ENCODE measurements around the gene NUDT4. TPM values are rescaled to one million over a fixed set of nuclear protein-coding genes. Genes with fewer than 3 reads are reported as not detected.

Gene NUDT4
- total RNA-seq, 1 experiment from 2014 or later: 56.5 TPM

- TF ChIP-seq AR (CRISPR knock-in tag; IDR thresholded peaks at IDR 0.05) (no peak), PRRX2 (CRISPR knock-in tag; IDR thresholded peaks at IDR 0.05) (no peak), NFATC4 (CRISPR knock-in tag; IDR thresholded peaks at IDR 0.05) (no peak), ZNF532 (CRISPR knock-in tag; IDR thresholded peaks at IDR 0.05; ENCODE audit: borderline replicate concordance) (no peak)
- Mint-ChIP-seq H3K4me1 (peaks cover 4% of the 10 kb centered on the region; the same call in 1 of the 2 replicates), H3K9me3 (no peaks in the 10 kb centered on the region), H3K4me3 (no peak overlapping the region), H3K27me3 (ENCODE audit: low read depth) (no peaks in the 10 kb centered on the region), H3K36me3 (no peaks in the 10 kb centered on the region), H3K27ac (no peak overlapping the region)
- DNase-seq (ENCODE audit: low spot score): no peak
- ATAC-seq: no peak
- POLR2A ChIA-PET: no interaction called here
- CTCF ChIA-PET: no interaction called here
Observed at GRCh38 chr12:93360688-93361087, 17.0 kb upstream of the NUDT4 start.

GRCh38 chr12:93361151-93361919 is 16.4 kb upstream of the NUDT4 start:
- no peak overlapping the region for H3K4me3 Mint-ChIP-seq
- no peaks in the 10 kb centered on the region for H3K27me3 Mint-ChIP-seq (ENCODE audit: low read depth)
- no peak overlapping the region for H3K27ac Mint-ChIP-seq
- DNase-seq (ENCODE audit: low spot score) (no peak), ATAC-seq (no peak)
- no peak for TF ChIP-seq MAX (CRISPR knock-in tag; IDR thresholded peaks at IDR 0.05)
- no peak for TF ChIP-seq TEAD1 (CRISPR knock-in tag; IDR thresholded peaks at IDR 0.05)
- no peak for TF ChIP-seq SMAD4 (CRISPR knock-in tag; IDR thresholded peaks at IDR 0.05)
- no peak for TF ChIP-seq CBFB (CRISPR knock-in tag; IDR thresholded peaks at IDR 0.05; ENCODE audit: low read depth)
- TF ChIP-seq PREB (CRISPR knock-in tag; IDR thresholded peaks at IDR 0.05; ENCODE audit: borderline replicate concordance): no peak
- no peak for TF ChIP-seq PRDM15 (CRISPR knock-in tag; IDR thresholded peaks at IDR 0.05)
- no peak for TF ChIP-seq TEAD4 (CRISPR knock-in tag; IDR thresholded peaks at IDR 0.05)
- no peak for TF ChIP-seq ZBTB43 (CRISPR knock-in tag; IDR thresholded peaks at IDR 0.05)
- no peak for TF ChIP-seq ELF4 (CRISPR knock-in tag; IDR thresholded peaks at IDR 0.05; ENCODE audit: low read depth)
- TF ChIP-seq ZNF219 (CRISPR knock-in tag; IDR thresholded peaks at IDR 0.05; ENCODE audit: borderline replicate concordance): no peak
- TF ChIP-seq ZNF121 (CRISPR knock-in tag; IDR thresholded peaks at IDR 0.05): no peak
- no peak for TF ChIP-seq ZNF263 (CRISPR knock-in tag; IDR thresholded peaks at IDR 0.05; ENCODE audit: low read depth)
- H3K9me3 Mint-ChIP-seq: no peaks in the 10 kb centered on the region
- ChIA-PET POLR2A (no interaction called here), CTCF (interaction anchor here (1.9 kb wide), 1 partner anchor 264 kb away, joined by 5 read pairs; no protein-coding TSS in a partner anchor)
- H3K36me3 Mint-ChIP-seq: no peaks in the 10 kb centered on the region
- peaks cover 4% of the 10 kb centered on the region; the same call in 1 of the 2 replicates for H3K4me1 Mint-ChIP-seq
